HepG2 (cell line): ENCODE measurements around the gene GLYR1. TPM values are rescaled to one million over a fixed set of nuclear protein-coding genes. Genes with fewer than 3 reads are reported as not detected.
A peak's percentile ranks its signal among the peaks of the same experiment; 100 is the strongest.

ENCODE experiments used
- ATAC-seq: fragments of 200-7000 bp; cut with Tn5 transposase; 3 replicates; pipeline ENCODE4 v1.9.1; 2020; ENCODE audit warnings: mild to moderate bottlenecking, moderate library complexity
- BruUV-seq: library from RNA; stranded (reverse); fragments of 400-500 nt; replicated peaks from 2 replicates; lab custom pipeline; 2021; lab: Mats Ljungman, UMichigan
- CTCF ChIA-PET: fragments of 300-600 bp; formaldehyde crosslinking; extraction: SDS; loops from one replicate; lab custom pipeline; 2021; ENCODE audit warnings: low total read pairs, inconsistent platforms, low intra/inter-chr PET ratio; lab: Yijun Ruan, JAX
- POLR2A ChIA-PET: fragments of 350-600 bp; sonication (Branson Sonifier 250); formaldehyde crosslinking; loops from one replicate; lab custom pipeline; 2020; ENCODE audit warnings: antibody characterized with exemption, inconsistent platforms; lab: Yijun Ruan, JAX
- DNase-seq: peaks from one replicate; pipeline ENCODE4 v3.0.0-alpha.2; 2015; ENCODE audit warnings: low spot score
- FAIRE-seq: peaks from 3 replicates; lab custom pipeline; 2011; peaks lifted over from hg19 to GRCh38; lab: Jason Lieb, UNC
- H2AFZ ChIP-seq: one replicate; pipeline ENCODE4 v1.6.1; 2011; ENCODE audit warnings: low read length, inconsistent platforms
- H3K27ac ChIP-seq: fragments of 300-600 bp; 3 replicates; pipeline ENCODE4 v1.8.0; 2011; ENCODE audit warnings: mixed run types, mild to moderate bottlenecking, mixed read lengths, low read length, inconsistent platforms; ENCODE audit not compliant: insufficient read depth; ENCODE audit errors: extremely low read length
- H3K27me3 ChIP-seq, 2 experiments: fragments of 200-600 bp in 1 of 2; 2 replicates in 1 of 2; 3 replicates in 1 of 2; pipeline versions ENCODE4 v1.6.0 to v1.8.0; 2011; ENCODE audit warnings: low read length in 2 of 2, mild to moderate bottlenecking in 2 of 2, moderate library complexity in 2 of 2, inconsistent platforms in 1 of 2; ENCODE audit not compliant: insufficient read depth in 2 of 2, control insufficient read depth in 1 of 2
- H3K36me3 ChIP-seq, 2 experiments: fragments of 200-600 bp in 1 of 2; replicated peaks in 1 of 2; 2 replicates in 1 of 2; 3 replicates in 1 of 2; pipeline versions ENCODE4 v1.5.1 to v1.8.0; 2011; ENCODE audit warnings: low read length in 2 of 2, inconsistent platforms in 1 of 2; ENCODE audit not compliant: insufficient read depth in 2 of 2, control insufficient read depth in 1 of 2
- H3K4me1 ChIP-seq: 2 replicates; pipeline ENCODE4 v1.5.1; 2012; ENCODE audit warnings: low read length, inconsistent platforms; ENCODE audit not compliant: insufficient read depth
- H3K4me2 ChIP-seq: 2 replicates; pipeline ENCODE4 v1.6.0; 2011; ENCODE audit warnings: low read depth, low read length, inconsistent platforms
- H3K4me3 ChIP-seq, 3 experiments: fragments of 200-600 bp in 1 of 3; sonication (generic), shearing (Covaris generic) in 1 of 3; replicated peaks in 1 of 3; 2 replicates each; pipeline ENCODE4 v1.5.1; 2011 to 2016; ENCODE audit warnings: low read length in 3 of 3, inconsistent platforms in 2 of 3, low read depth in 2 of 3, mild to moderate bottlenecking in 2 of 3, control low read depth in 1 of 3, mixed read lengths in 1 of 3; ENCODE audit not compliant: insufficient read depth in 1 of 3
- H3K79me2 ChIP-seq: one replicate; pipeline ENCODE4 v1.6.1; 2011; ENCODE audit warnings: low read length, inconsistent platforms; ENCODE audit not compliant: insufficient read depth
- H3K9ac ChIP-seq: 2 replicates; pipeline ENCODE4 v1.6.0; 2011; ENCODE audit warnings: mild to moderate bottlenecking, low read depth, low read length, inconsistent platforms; ENCODE audit not compliant: insufficient read depth
- H3K9me3 ChIP-seq: 2 replicates; pipeline ENCODE4 v1.5.1; 2012; ENCODE audit warnings: mild to moderate bottlenecking, low read length
- H4K20me1 ChIP-seq: 2 replicates; pipeline ENCODE4 v1.6.0; 2011; ENCODE audit warnings: inconsistent platforms, mild to moderate bottlenecking, low read length, moderate library complexity; ENCODE audit not compliant: insufficient read depth
- ATM ChIP-seq: fragments of 450-650 bp; IDR thresholded peaks from 2 replicates; pipeline ENCODE4 v1.7.1; 2017; ENCODE audit warnings: mild to moderate bottlenecking, borderline replicate concordance
- BRCA1 ChIP-seq: sonication (generic); formaldehyde crosslinking; IDR thresholded peaks from 2 replicates; pipeline ENCODE4 v1.4.0; 2020; ENCODE audit warnings: missing genetic modification reagents
- ELF3 ChIP-seq: IDR thresholded peaks from 2 replicates; pipeline ENCODE4 v1.6.1; 2016; ENCODE audit warnings: missing genetic modification reagents, missing compliant biosample characterization
- GMEB1 ChIP-seq: sonication (generic); formaldehyde crosslinking; IDR thresholded peaks from 2 replicates; pipeline ENCODE4 v1.5.1; 2020; ENCODE audit warnings: missing genetic modification reagents, mild to moderate bottlenecking, borderline replicate concordance
- GTF2F1 ChIP-seq: fragments of 150-350 bp; IDR thresholded peaks from 2 replicates; pipeline ENCODE4 v1.6.1; 2014; ENCODE audit warnings: low read length
- HES4 ChIP-seq: sonication (generic); formaldehyde crosslinking; IDR thresholded peaks from 2 replicates; pipeline ENCODE4 v1.9.0; 2021; ENCODE audit warnings: mild to moderate bottlenecking, missing genetic modification reagents, borderline replicate concordance
- HIVEP1 ChIP-seq: sonication (generic); formaldehyde crosslinking; IDR thresholded peaks from 2 replicates; pipeline ENCODE4 v1.4.0; 2020; ENCODE audit warnings: mild to moderate bottlenecking, missing genetic modification reagents
- JARID2 ChIP-seq: sonication (generic); formaldehyde crosslinking; IDR thresholded peaks from 2 replicates; pipeline ENCODE4 v1.8.1; 2023; ENCODE audit warnings: missing genetic modification reagents, inconsistent platforms; ENCODE audit not compliant: insufficient replicate concordance
- KAT2B ChIP-seq: fragments of 150-350 bp; IDR thresholded peaks from 2 replicates; pipeline ENCODE4 v1.6.1; 2014; ENCODE audit warnings: low read depth, low read length, borderline replicate concordance
- KDM5B ChIP-seq: sonication (generic); formaldehyde crosslinking; IDR thresholded peaks from 2 replicates; pipeline ENCODE4 v1.4.0; 2020; ENCODE audit warnings: missing genetic modification reagents, mild to moderate bottlenecking, borderline replicate concordance
- KDM6A ChIP-seq: IDR thresholded peaks from 2 replicates; pipeline ENCODE4 v1.6.1; 2016; ENCODE audit warnings: low read depth
- PBX3 ChIP-seq: sonication (generic); formaldehyde crosslinking; IDR thresholded peaks from 2 replicates; pipeline ENCODE4 v1.8.1; 2023; ENCODE audit warnings: missing genetic modification reagents, inconsistent platforms, borderline replicate concordance
- RARG ChIP-seq: sonication (generic); formaldehyde crosslinking; IDR thresholded peaks from 2 replicates; pipeline ENCODE4 v1.4.0; 2020; ENCODE audit warnings: low read depth, mild to moderate bottlenecking, missing genetic modification reagents
- SALL1 ChIP-seq: sonication (generic); formaldehyde crosslinking; IDR thresholded peaks from 2 replicates; pipeline ENCODE4 v1.8.0; 2022; ENCODE audit warnings: mild to moderate bottlenecking, missing genetic modification reagents
- SMAD3 ChIP-seq: sonication (generic); formaldehyde crosslinking; IDR thresholded peaks from 2 replicates; pipeline ENCODE4 v1.4.0; 2020; ENCODE audit warnings: missing genetic modification reagents
- TARDBP ChIP-seq: sonication (generic); formaldehyde crosslinking; IDR thresholded peaks from 2 replicates; pipeline ENCODE4 v1.8.0; 2022; ENCODE audit warnings: mild to moderate bottlenecking, missing genetic modification reagents
- ZFP1 ChIP-seq: IDR thresholded peaks from 2 replicates; pipeline ENCODE4 v1.6.1; 2016
- ZMAT3 ChIP-seq: sonication (generic); formaldehyde crosslinking; conservative IDR thresholded peaks from 2 replicates; pipeline ENCODE4 v1.7.0; 2021; ENCODE audit warnings: missing genetic modification reagents
- ZNF143 ChIP-seq: sonication (generic); formaldehyde crosslinking; IDR thresholded peaks from 2 replicates; pipeline ENCODE4 v1.4.0; 2020; ENCODE audit warnings: missing genetic modification reagents
- ZNF430 ChIP-seq: sonication (generic); formaldehyde crosslinking; IDR thresholded peaks from 2 replicates; pipeline ENCODE4 v1.9.0; 2021; ENCODE audit warnings: mild to moderate bottlenecking, missing genetic modification reagents
- ZNF569 ChIP-seq: sonication (generic); formaldehyde crosslinking; IDR thresholded peaks from 2 replicates; pipeline ENCODE4 v1.5.0; 2020; ENCODE audit warnings: mild to moderate bottlenecking, missing genetic modification reagents, moderate library complexity, borderline replicate concordance
- ZNF720 ChIP-seq: sonication (generic); formaldehyde crosslinking; IDR thresholded peaks from 2 replicates; pipeline ENCODE4 v1.4.0; 2020; ENCODE audit warnings: missing genetic modification reagents
- ZNF740 ChIP-seq: sonication (generic); formaldehyde crosslinking; IDR thresholded peaks from 2 replicates; pipeline ENCODE4 v1.4.0; 2020; ENCODE audit warnings: missing genetic modification reagents
- ZSCAN30 ChIP-seq: sonication (generic); formaldehyde crosslinking; IDR thresholded peaks from 2 replicates; pipeline ENCODE4 v1.5.0; 2020; ENCODE audit warnings: mild to moderate bottlenecking, missing genetic modification reagents
- WGBS: methylation state at CpG from one replicate; pipeline ENCODE4 v1.1.6; 2017; ENCODE audit warnings: low lambda C conversion rate; 5-methylcytosine and 5-hydroxymethylcytosine counted together
- in situ Hi-C: cut with HindIII; loops from 2 replicates; pipeline ENCODE4 v1.10.0; 2017; ENCODE audit warnings: low pct_unique_long_range_greater_than_20kb; ENCODE audit not compliant: extremely low pct_ligation_motif_present
- intact Hi-C: fragments of 100-400 bp; cut with micrococcal nuclease; formaldehyde crosslinking; loops from one replicate; pipeline ENCODE4 v1.10.0; 2022; ENCODE audit not compliant: unreplicated experiment
- polyA plus RNA-seq, 8 experiments: library from polyadenylated mRNA; depleted of rRNA in 3 of 8; stranded (reverse) in 7 of 8; unstranded in 1 of 8; fragments of >200 nt; fragmentation: Illumina TruSeq in 4 of 8; extraction: Trizol in 4 of 8; gene quantifications; 2 replicates each; pipeline versions ENCODE4 v1.2.1 to v1.2.3, GENCODE V29; 2011 to 2016; ENCODE audit warnings: low read depth in 4 of 8, missing spikeins in 1 of 8, mixed read lengths in 1 of 8; ENCODE audit not compliant: insufficient read depth in 1 of 8
- total RNA-seq, 5 experiments: library from RNA; depleted of rRNA; stranded (reverse); fragments of >200 nt; fragmentation: Illumina TruSeq; extraction: Trizol; gene quantifications; 2 replicates each; pipeline ENCODE4 v1.2.3, GENCODE V29; 2016; ENCODE audit warnings: low read depth in 1 of 5

GLYR1 gene
- total and polyA plus RNA-seq, 2 of the 13 experiments (the other 11 are each of a cell fraction or from before 2014, with no cell fraction given): 28.3 to 48.7 TPM

GRCh38 chr16:4801962-4802658 lies 45.0 kb downstream of the GLYR1 start, which contains the start of gene ROGDI:
Gene ROGDI, minus strand, starts transcription at chr16:4802633. Its CDS starts 62 bp downstream, at chr16:4802571.
- H3K4me1 ChIP-seq: peaks cover 24% of the 10 kb centered on the region
- H3K4me2 ChIP-seq: peak within 1 kb of the TSS; percentile 93
- intact Hi-C loops: loop anchor here (2.0 to 5.0 kb wide), 2 partner anchors 35 to 70 kb away; partner anchors contain the start of genes ANKS3, DNAAF8 and ZNF500
- no TSS peak for BruUV-seq
- ATAC-seq: peak; percentile 66
- H3K4me3 ChIP-seq: peak within 1 kb of the TSS; percentile 88 to 90 (median 90)
- ChIA-PET CTCF (no interaction called here), POLR2A (interaction anchor here (0.5 to 3.7 kb wide), 11 partner anchors 8 to 234 kb away, joined by 3 to 17 read pairs (median 5); partner anchors contain the start of genes ANKS3, DNAAF8, SEC14L5 and SEPTIN12)
- peak; percentile 80 for DNase-seq
- 0% methylated on average over 11 of the region's 70 CpGs for WGBS
- no peaks in the 10 kb centered on the region for H3K27me3 ChIP-seq
- no peaks in the 10 kb centered on the region for H4K20me1 ChIP-seq
- H2AFZ ChIP-seq: peak within 1 kb of the TSS; percentile 20
- H3K9ac ChIP-seq: peak within 1 kb of the TSS; percentile 65
- no peaks in the 10 kb centered on the region for H3K79me2 ChIP-seq
- in situ Hi-C loops: no loop called here
- peaks cover 0 to 22% of the 10 kb centered on the region in 2 experiments; a peak in 3 of 5 replicates for H3K36me3 ChIP-seq
- H3K9me3 ChIP-seq: no peaks in the 10 kb centered on the region
- H3K27ac ChIP-seq: peak within 1 kb of the TSS; percentile 83
- FAIRE-seq: no peak
- TF ChIP-seq GMEB1 (CRISPR knock-in tag): no peak
- peak; percentile 15; the same call in 1 of the 2 replicates for TF ChIP-seq ELF3 (CRISPR knock-in tag)
- TF ChIP-seq KDM6A (CRISPR knock-in tag): no peak
- TF ChIP-seq KDM5B (CRISPR knock-in tag): 0 out of 2 replicates have a peak, but pooled peaks have one; percentile 10
- no peak for TF ChIP-seq ZNF740 (CRISPR knock-in tag)
- peak; percentile 40; the same call in 1 of the 2 replicates for TF ChIP-seq ZNF143 (CRISPR knock-in tag)
- TF ChIP-seq HIVEP1 (CRISPR knock-in tag): no peak
- TF ChIP-seq ZMAT3 (CRISPR knock-in tag): 0 out of 2 replicates have a peak, but pooled peaks have one; percentile 43
- no peak for TF ChIP-seq SMAD3 (CRISPR knock-in tag)
- TF ChIP-seq ZNF569 (CRISPR knock-in tag): no peak
- TF ChIP-seq ATM: no peak
- no peak for TF ChIP-seq HES4 (CRISPR knock-in tag)
- TF ChIP-seq BRCA1 (CRISPR knock-in tag): 0 out of 2 replicates have a peak, but pooled peaks have one; percentile 48
- TF ChIP-seq ZFP1 (CRISPR knock-in tag): no peak
- TF ChIP-seq GTF2F1: no peak
- no peak for TF ChIP-seq ZSCAN30
- TF ChIP-seq ZNF720 (CRISPR knock-in tag): no peak
- TF ChIP-seq ZNF430 (CRISPR knock-in tag): 0 out of 2 replicates have a peak, but pooled peaks have one; percentile 9
- TF ChIP-seq JARID2: no peak
- no peak for TF ChIP-seq KAT2B
- TF ChIP-seq SALL1: peak; percentile 42; the same call in 1 of the 2 replicates
- no peak for TF ChIP-seq RARG (CRISPR knock-in tag)
- TF ChIP-seq PBX3 (CRISPR knock-in tag): no peak
- TF ChIP-seq TARDBP: no peak
